Endodermal cell (in vitro differentiated cells): ENCODE measurements around the gene ZCWPW2. TPM values are rescaled to one million over a fixed set of nuclear protein-coding genes. Genes with fewer than 3 reads are reported as not detected.

Experiments
- DNase-seq: peaks from one replicate; pipeline ENCODE4 v3.0.0-alpha.2; 2017
- H3K27ac ChIP-seq: 2 replicates; pipeline ENCODE4 v1.5.1; 2013; ENCODE audit warnings: mild to moderate bottlenecking, low read depth, low read length, moderate library complexity
- H3K27me3 ChIP-seq: 2 replicates; pipeline ENCODE4 v1.6.1; 2013; ENCODE audit warnings: mild to moderate bottlenecking, low read length, moderate library complexity; ENCODE audit not compliant: insufficient read depth, control insufficient read depth, poor library complexity, severe bottlenecking
- H3K36me3 ChIP-seq: 2 replicates; pipeline ENCODE4 v1.7.0; 2013; ENCODE audit warnings: mild to moderate bottlenecking, low read length, moderate library complexity; ENCODE audit not compliant: control insufficient read depth, insufficient read depth
- H3K4me1 ChIP-seq: one replicate; pipeline ENCODE4 v1.7.0; 2013; ENCODE audit warnings: low read length; ENCODE audit not compliant: control insufficient read depth, insufficient read depth
- H3K4me3 ChIP-seq: 2 replicates; pipeline ENCODE4 v1.5.1; 2013; ENCODE audit warnings: mild to moderate bottlenecking, low read length, moderate library complexity
- H3K9ac ChIP-seq: 2 replicates; pipeline ENCODE4 v1.6.1; 2013; ENCODE audit warnings: mild to moderate bottlenecking, low read length, moderate library complexity; ENCODE audit not compliant: poor library complexity, severe bottlenecking; ENCODE audit errors: extremely low read depth
- H3K9me3 ChIP-seq: 2 replicates; pipeline ENCODE4 v1.6.1; 2013; ENCODE audit warnings: mild to moderate bottlenecking, low read length, moderate library complexity; ENCODE audit not compliant: control insufficient read depth
- H3K27ac Mint-ChIP-seq: 2 replicates; pipeline ENCODE4 v1.8.0; 2020; ENCODE audit warnings: mixed read lengths
- H3K27me3 Mint-ChIP-seq: 2 replicates; pipeline ENCODE4 v1.8.0; 2021; ENCODE audit warnings: mild to moderate bottlenecking, mixed read lengths; ENCODE audit not compliant: insufficient read depth
- H3K36me3 Mint-ChIP-seq: 2 replicates; pipeline ENCODE4 v1.8.0; 2020; ENCODE audit warnings: low read depth, mixed read lengths
- H3K4me1 Mint-ChIP-seq: 2 replicates; pipeline ENCODE4 v1.8.0; 2020; ENCODE audit warnings: mixed read lengths
- H3K4me3 Mint-ChIP-seq: 2 replicates; pipeline ENCODE4 v1.8.0; 2020; ENCODE audit warnings: mild to moderate bottlenecking, moderate library complexity, mixed read lengths
- H3K9me3 Mint-ChIP-seq: 2 replicates; pipeline ENCODE4 v1.8.0; 2020; ENCODE audit warnings: mild to moderate bottlenecking, mixed read lengths
- CTCF ChIP-seq: fragments of 200-600 bp; sonication (generic); conservative IDR thresholded peaks from 2 replicates; pipeline ENCODE4 v1.5.0; 2021; ENCODE audit warnings: antibody characterized with exemption, mild to moderate bottlenecking
- WGBS, 2 experiments: methylation state at CpG; one replicate each; pipeline versions ENCODE4 v1.1.5 to v1.1.7; 2013; ENCODE audit warnings: missing lambda C conversion rate in 2 of 2, mixed read lengths in 1 of 2; ENCODE audit not compliant: insufficient coverage in 1 of 2, insufficient read length in 1 of 2; 5-methylcytosine and 5-hydroxymethylcytosine counted together
- total RNA-seq, 2 donors: library from RNA; stranded (reverse); fragmentation: NEBNext Ultra II Directional in 1 of 2; extraction: Animal tissue kit (Norgen Biotek cat#: 25700) in 1 of 2; gene quantifications; 2 replicates in 1 of 2; 3 replicates in 1 of 2; pipeline ENCODE4 v1.2.1, GENCODE V29; 2021

ZCWPW2 gene
- total RNA-seq, 2 donors from 2014 or later, result 0.82 TPM; not detected in 1

GRCh38 chr3:28300345-28300962 is 48.1 kb upstream of the ZCWPW2 start:
- Histone ChIP-seq H3K27ac (no peak overlapping the region), H3K27me3 (no peaks in the 10 kb centered on the region), H3K9ac (no peak overlapping the region), H3K9me3 (no peaks in the 10 kb centered on the region), H3K4me3 (no peak overlapping the region), H3K4me1 (no peaks in the 10 kb centered on the region), H3K36me3 (no peaks in the 10 kb centered on the region)
- DNase-seq, result no peak
- no peak for TF ChIP-seq CTCF
- Mint-ChIP-seq H3K27me3 (no peaks in the 10 kb centered on the region), H3K36me3 (peaks cover 4% of the 10 kb centered on the region), H3K4me1 (peaks cover 8% of the 10 kb centered on the region), H3K27ac (no peak overlapping the region), H3K4me3 (no peak overlapping the region), H3K9me3 (no peaks in the 10 kb centered on the region)
- WGBS, 2 experiments, result 89 to 97% methylated on average over 2 to 5 of the region's 5 CpGs

- Histone ChIP-seq H3K27ac (no peak overlapping the region), H3K9me3 (no peaks in the 10 kb centered on the region), H3K36me3 (no peaks in the 10 kb centered on the region), H3K27me3 (no peaks in the 10 kb centered on the region), H3K4me3 (no peak overlapping the region), H3K4me1 (no peaks in the 10 kb centered on the region), H3K9ac (no peak overlapping the region)
- Mint-ChIP-seq H3K27me3 (no peaks in the 10 kb centered on the region), H3K36me3 (peaks cover 7% of the 10 kb centered on the region), H3K9me3 (no peaks in the 10 kb centered on the region), H3K4me3 (no peak overlapping the region), H3K4me1 (peaks cover 9% of the 10 kb centered on the region), H3K27ac (no peak overlapping the region)
- TF ChIP-seq CTCF, result no peak
- DNase-seq, result no peak
- 93 to 98% methylated on average over 3 of the region's 4 CpGs for WGBS, 2 experiments
These were observed 46.8 kb upstream of the ZCWPW2 start for GRCh38 chr3:28301688-28302087.

GRCh38 chr3:28308196-28308595 is 40.3 kb upstream of the ZCWPW2 start:
- no peak overlapping the region for H3K27ac Mint-ChIP-seq

More at GRCh38 chr3:28308196-28308595, 40.3 kb upstream of the ZCWPW2 start:
- H3K36me3 Mint-ChIP-seq, result peaks cover 7% of the 10 kb centered on the region
- DNase-seq, result no peak
- peaks cover 25% of the 10 kb centered on the region for H3K4me1 Mint-ChIP-seq
- Histone ChIP-seq H3K27me3 (no peaks in the 10 kb centered on the region), H3K4me3 (peak overlapping the region; percentile 11), H3K9me3 (no peaks in the 10 kb centered on the region), H3K36me3 (no peaks in the 10 kb centered on the region), H3K4me1 (peaks cover 4% of the 10 kb centered on the region), H3K27ac (no peak overlapping the region), H3K9ac (no peak overlapping the region)
- no peaks in the 10 kb centered on the region for H3K9me3 Mint-ChIP-seq
- no peak for TF ChIP-seq CTCF
- WGBS, 2 experiments, result 94% methylated on average over 2 of the region's 3 CpGs; no CpG with 5 or more reads in 1 of the 2 experiments
- no peaks in the 10 kb centered on the region for H3K27me3 Mint-ChIP-seq
- H3K4me3 Mint-ChIP-seq, result no peak overlapping the region
